ENCODE measurements around the gene EPB41L5.

Gene EPB41L5

GRCh38 chr2:120123090-120123489, 110.2 kb downstream of the EPB41L5 start:
- no peak overlapping the region for H3K4me3 ChIP-seq (ENCODE audit: low read depth, low read length)
- H2AFZ ChIP-seq: no peak overlapping the region
- H3K9me3 ChIP-seq (ENCODE audit: control insufficient read depth, low read length): no peaks in the 10 kb centered on the region
- H3K27ac ChIP-seq: no peak overlapping the region
- H3K4me1 ChIP-seq: no peaks in the 10 kb centered on the region
- TF ChIP-seq, protein P1, sequence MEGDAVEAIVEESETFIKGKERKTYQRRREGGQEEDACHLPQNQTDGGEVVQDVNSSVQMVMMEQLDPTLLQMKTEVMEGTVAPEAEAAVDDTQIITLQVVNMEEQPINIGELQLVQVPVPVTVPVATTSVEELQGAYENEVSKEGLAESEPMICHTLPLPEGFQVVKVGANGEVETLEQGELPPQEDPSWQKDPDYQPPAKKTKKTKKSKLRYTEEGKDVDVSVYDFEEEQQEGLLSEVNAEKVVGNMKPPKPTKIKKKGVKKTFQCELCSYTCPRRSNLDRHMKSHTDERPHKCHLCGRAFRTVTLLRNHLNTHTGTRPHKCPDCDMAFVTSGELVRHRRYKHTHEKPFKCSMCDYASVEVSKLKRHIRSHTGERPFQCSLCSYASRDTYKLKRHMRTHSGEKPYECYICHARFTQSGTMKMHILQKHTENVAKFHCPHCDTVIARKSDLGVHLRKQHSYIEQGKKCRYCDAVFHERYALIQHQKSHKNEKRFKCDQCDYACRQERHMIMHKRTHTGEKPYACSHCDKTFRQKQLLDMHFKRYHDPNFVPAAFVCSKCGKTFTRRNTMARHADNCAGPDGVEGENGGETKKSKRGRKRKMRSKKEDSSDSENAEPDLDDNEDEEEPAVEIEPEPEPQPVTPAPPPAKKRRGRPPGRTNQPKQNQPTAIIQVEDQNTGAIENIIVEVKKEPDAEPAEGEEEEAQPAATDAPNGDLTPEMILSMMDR (IDR thresholded peaks at IDR 0.05): no peak
- no peaks in the 10 kb centered on the region for H3K79me2 ChIP-seq
- no peaks in the 10 kb centered on the region for H3K36me3 ChIP-seq (ENCODE audit: control insufficient read depth, insufficient read depth, low read length)
- no peaks in the 10 kb centered on the region for H3K27me3 ChIP-seq (ENCODE audit: control insufficient read depth, insufficient read depth, low read length)
- H3K9ac ChIP-seq: no peak overlapping the region
- H3K4me2 ChIP-seq (ENCODE audit: low read length): no peak overlapping the region

GRCh38 chr2:120125195-120125594, 112.3 kb downstream of the EPB41L5 start:
- Histone ChIP-seq H3K27ac (no peak overlapping the region), H3K79me2 (no peaks in the 10 kb centered on the region), H2AFZ (no peak overlapping the region), H3K27me3 (ENCODE audit: control insufficient read depth, insufficient read depth, low read length) (no peaks in the 10 kb centered on the region), H3K4me2 (ENCODE audit: low read length) (no peak overlapping the region), H3K9me3 (ENCODE audit: control insufficient read depth, low read length) (no peaks in the 10 kb centered on the region), H3K36me3 (ENCODE audit: control insufficient read depth, insufficient read depth, low read length) (no peaks in the 10 kb centered on the region), H3K4me1 (no peaks in the 10 kb centered on the region), H3K9ac (no peak overlapping the region), H3K4me3 (ENCODE audit: low read depth, low read length) (no peak overlapping the region)
- TF ChIP-seq, protein P1 (IDR thresholded peaks at IDR 0.05): no peak

DNA sequence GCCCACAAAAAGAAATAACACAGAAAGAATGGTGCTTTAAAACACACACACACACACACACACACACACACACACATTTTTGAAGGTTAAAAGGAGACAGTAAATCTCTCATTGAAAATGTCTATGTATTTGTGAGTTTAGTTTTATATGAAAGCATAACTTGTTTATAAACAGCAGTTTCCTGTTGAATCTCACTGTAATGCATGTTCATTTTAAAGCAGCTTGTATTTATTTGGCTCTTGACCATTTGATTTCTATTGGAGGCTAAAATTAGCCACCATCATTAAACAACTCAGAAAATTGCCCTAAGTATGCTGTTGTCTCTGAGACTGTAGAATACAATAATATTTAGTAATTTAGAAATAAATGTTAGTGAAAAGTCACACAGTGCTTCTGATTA, 115.3 kb downstream of the EPB41L5 start:
- Histone ChIP-seq H3K36me3 (ENCODE audit: control insufficient read depth, insufficient read depth, low read length) (no peaks in the 10 kb centered on the region), H3K79me2 (no peaks in the 10 kb centered on the region), H3K4me3 (ENCODE audit: low read depth, low read length) (no peak overlapping the region), H3K9me3 (ENCODE audit: control insufficient read depth, low read length) (no peaks in the 10 kb centered on the region), H3K27me3 (ENCODE audit: control insufficient read depth, insufficient read depth, low read length) (no peaks in the 10 kb centered on the region), H3K4me1 (no peaks in the 10 kb centered on the region), H2AFZ (no peak overlapping the region), H3K4me2 (ENCODE audit: low read length) (no peak overlapping the region), H3K27ac (no peak overlapping the region), H3K9ac (no peak overlapping the region)
- TF ChIP-seq, protein P1 (IDR thresholded peaks at IDR 0.05): no peak

DNA sequence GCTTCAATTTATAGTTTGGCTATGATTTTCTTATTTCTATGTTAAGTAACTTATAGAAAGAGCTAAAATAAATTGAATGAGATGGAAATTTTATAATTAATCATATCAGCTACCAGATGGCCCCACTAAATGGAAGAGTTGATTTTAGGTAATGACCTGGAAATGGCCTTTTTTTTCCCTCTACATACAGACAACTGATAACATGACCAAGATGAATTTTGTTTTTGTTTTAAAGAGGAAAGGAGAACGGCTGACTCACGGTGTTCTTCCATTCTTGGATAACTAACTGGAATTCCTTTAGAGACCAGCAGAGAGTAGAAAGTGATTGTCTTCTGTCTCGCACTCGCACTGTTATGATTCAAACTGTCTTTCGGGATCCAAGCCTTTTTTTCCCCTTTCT, 119.3 kb downstream of the EPB41L5 start:
- H3K9me3 ChIP-seq (ENCODE audit: control insufficient read depth, low read length): no peaks in the 10 kb centered on the region
- H3K4me1 ChIP-seq: no peaks in the 10 kb centered on the region
- no peak overlapping the region for H2AFZ ChIP-seq
- H3K4me2 ChIP-seq (ENCODE audit: low read length): no peak overlapping the region
- no peaks in the 10 kb centered on the region for H3K36me3 ChIP-seq (ENCODE audit: control insufficient read depth, insufficient read depth, low read length)
- no peak overlapping the region for H3K27ac ChIP-seq
- no peak overlapping the region for H3K4me3 ChIP-seq (ENCODE audit: low read depth, low read length)
- H3K27me3 ChIP-seq (ENCODE audit: control insufficient read depth, insufficient read depth, low read length): no peaks in the 10 kb centered on the region
- no peak overlapping the region for H3K9ac ChIP-seq
- TF ChIP-seq, protein P1 (IDR thresholded peaks at IDR 0.05): no peak
- no peaks in the 10 kb centered on the region for H3K79me2 ChIP-seq

DNA sequence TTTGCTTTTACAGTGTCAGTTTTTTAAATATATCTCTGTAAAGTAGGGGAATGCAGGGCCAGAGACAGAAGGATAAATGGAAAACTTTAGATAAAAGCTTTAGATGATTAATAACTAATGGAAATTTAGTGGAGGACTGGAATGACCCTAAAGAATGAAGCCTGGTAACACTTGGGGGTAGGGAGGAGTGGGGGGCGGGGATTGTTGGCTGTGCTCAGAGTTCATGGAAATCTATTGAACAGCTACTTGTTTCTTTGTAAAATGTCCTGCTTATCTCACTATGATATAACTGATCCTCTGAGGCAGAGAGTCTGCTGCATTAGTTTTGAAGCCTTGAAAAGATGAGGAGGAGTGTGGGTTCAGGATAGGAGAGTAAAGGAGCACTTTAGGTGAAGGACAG, 119.8 kb downstream of the EPB41L5 start:
- Histone ChIP-seq H3K4me2 (ENCODE audit: low read length) (no peak overlapping the region), H3K79me2 (no peaks in the 10 kb centered on the region), H2AFZ (no peak overlapping the region), H3K36me3 (ENCODE audit: control insufficient read depth, insufficient read depth, low read length) (no peaks in the 10 kb centered on the region), H3K27ac (no peak overlapping the region), H3K4me3 (ENCODE audit: low read depth, low read length) (no peak overlapping the region), H3K9me3 (ENCODE audit: control insufficient read depth, low read length) (no peaks in the 10 kb centered on the region), H3K4me1 (no peaks in the 10 kb centered on the region), H3K9ac (no peak overlapping the region), H3K27me3 (ENCODE audit: control insufficient read depth, insufficient read depth, low read length) (no peaks in the 10 kb centered on the region)
- TF ChIP-seq, protein P1 (IDR thresholded peaks at IDR 0.05): no peak
